ENCODE results near the gene CMKLR1.
A peak's percentile ranks its signal among the peaks of the same experiment; 100 is the strongest.

Gene CMKLR1

GRCh38 chr12:108382437-108382801 lies 43.3 kb upstream of the CMKLR1 start:
- no peak overlapping the region for H3K4me2 ChIP-seq (ENCODE audit: low read depth, low read length)
- no peaks in the 10 kb centered on the region for H3K27me3 ChIP-seq (replicated peaks; ENCODE audit: insufficient read depth, low read length)
- H3K9me2 ChIP-seq (replicated peaks; ENCODE audit: insufficient read depth, low read length) = no peaks in the 10 kb centered on the region
- H2AFZ ChIP-seq (ENCODE audit: low read length) = no peak overlapping the region
- no peaks in the 10 kb centered on the region for H4K20me1 ChIP-seq (ENCODE audit: insufficient read depth, low read length)
- no peak overlapping the region for H3K4me3 ChIP-seq (ENCODE audit: low read length)
- H3K79me2 ChIP-seq (ENCODE audit: low read length) = no peaks in the 10 kb centered on the region
- H3K36me3 ChIP-seq (replicated peaks; ENCODE audit: insufficient read depth, low read length) = no peaks in the 10 kb centered on the region
- no peak overlapping the region for H3K27ac ChIP-seq (ENCODE audit: low read length)
- DNase-seq = no peak
- H3K4me1 ChIP-seq (ENCODE audit: low read length) = no peaks in the 10 kb centered on the region
- TF ChIP-seq CTCF (IDR thresholded peaks at IDR 0.05; ENCODE audit: low read length) (no peak), EZH2phosphoT487 (IDR thresholded peaks at IDR 0.05; ENCODE audit: low read length) (no peak), EZH2 (optimal IDR thresholded peaks at IDR 0.05; ENCODE audit: low read depth, low read length) (no peak)
- no peak overlapping the region for H3K9ac ChIP-seq (ENCODE audit: low read length)
- no peaks in the 10 kb centered on the region for H3F3A ChIP-seq (ENCODE audit: insufficient read depth, low read length)
- no peaks in the 10 kb centered on the region for H3K9me3 ChIP-seq (replicated peaks; ENCODE audit: insufficient read depth, low read length)

- no peak overlapping the region for H3K4me3 ChIP-seq (ENCODE audit: low read length)
- no peak overlapping the region for H3K27ac ChIP-seq (ENCODE audit: low read length)
- H3K79me2 ChIP-seq (ENCODE audit: low read length) = no peaks in the 10 kb centered on the region
- peak; percentile 23 for DNase-seq
- H3F3A ChIP-seq (ENCODE audit: insufficient read depth, low read length) = no peaks in the 10 kb centered on the region
- no peaks in the 10 kb centered on the region for H3K9me2 ChIP-seq (replicated peaks; ENCODE audit: insufficient read depth, low read length)
- no peak overlapping the region for H3K4me2 ChIP-seq (ENCODE audit: low read depth, low read length)
- no peaks in the 10 kb centered on the region for H4K20me1 ChIP-seq (ENCODE audit: insufficient read depth, low read length)
- H3K9me3 ChIP-seq (replicated peaks; ENCODE audit: insufficient read depth, low read length) = no peaks in the 10 kb centered on the region
- H3K36me3 ChIP-seq (replicated peaks; ENCODE audit: insufficient read depth, low read length) = no peaks in the 10 kb centered on the region
- H3K4me1 ChIP-seq (ENCODE audit: low read length) = no peaks in the 10 kb centered on the region
- no peak for TF ChIP-seq CTCF (IDR thresholded peaks at IDR 0.05; ENCODE audit: low read length)
- TF ChIP-seq EZH2phosphoT487 (IDR thresholded peaks at IDR 0.05; ENCODE audit: low read length) = no peak
- no peak for TF ChIP-seq EZH2 (optimal IDR thresholded peaks at IDR 0.05; ENCODE audit: low read depth, low read length)
- no peaks in the 10 kb centered on the region for H3K27me3 ChIP-seq (replicated peaks; ENCODE audit: insufficient read depth, low read length)
- no peak overlapping the region for H3K9ac ChIP-seq (ENCODE audit: low read length)
- H2AFZ ChIP-seq (ENCODE audit: low read length) = no peak overlapping the region
Observed at GRCh38 chr12:108381787-108382436, 42.8 kb upstream of the CMKLR1 start.

GRCh38 chr12:108380382-108380781 lies 41.3 kb upstream of the CMKLR1 start:
- Histone ChIP-seq H3K9ac (ENCODE audit: low read length) (no peak overlapping the region), H3K27me3 (replicated peaks; ENCODE audit: insufficient read depth, low read length) (no peaks in the 10 kb centered on the region), H3K4me2 (ENCODE audit: low read depth, low read length) (no peak overlapping the region), H3K27ac (ENCODE audit: low read length) (no peak overlapping the region), H3K9me3 (replicated peaks; ENCODE audit: insufficient read depth, low read length) (no peaks in the 10 kb centered on the region), H3K36me3 (replicated peaks; ENCODE audit: insufficient read depth, low read length) (no peaks in the 10 kb centered on the region), H4K20me1 (ENCODE audit: insufficient read depth, low read length) (no peaks in the 10 kb centered on the region), H3K79me2 (ENCODE audit: low read length) (no peaks in the 10 kb centered on the region), H3K9me2 (replicated peaks; ENCODE audit: insufficient read depth, low read length) (no peaks in the 10 kb centered on the region), H3K4me1 (ENCODE audit: low read length) (no peaks in the 10 kb centered on the region), H3K4me3 (ENCODE audit: low read length) (no peak overlapping the region), H3F3A (ENCODE audit: insufficient read depth, low read length) (no peaks in the 10 kb centered on the region), H2AFZ (ENCODE audit: low read length) (no peak overlapping the region)
- DNase-seq = no peak
- no peak for TF ChIP-seq EZH2 (optimal IDR thresholded peaks at IDR 0.05; ENCODE audit: low read depth, low read length)

GRCh38 chr12:108379823-108380222 lies 40.7 kb upstream of the CMKLR1 start:
- no peak overlapping the region for H3K4me2 ChIP-seq (ENCODE audit: low read depth, low read length)
- DNase-seq = no peak
- no peaks in the 10 kb centered on the region for H3K4me1 ChIP-seq (ENCODE audit: low read length)
- H3K9ac ChIP-seq (ENCODE audit: low read length) = no peak overlapping the region
- no peak for TF ChIP-seq EZH2 (optimal IDR thresholded peaks at IDR 0.05; ENCODE audit: low read depth, low read length)
- TF ChIP-seq EZH2phosphoT487 (IDR thresholded peaks at IDR 0.05; ENCODE audit: low read length) = no peak
- TF ChIP-seq CTCF (IDR thresholded peaks at IDR 0.05; ENCODE audit: low read length) = no peak
- no peaks in the 10 kb centered on the region for H3K9me2 ChIP-seq (replicated peaks; ENCODE audit: insufficient read depth, low read length)
- H3K36me3 ChIP-seq (replicated peaks; ENCODE audit: insufficient read depth, low read length) = no peaks in the 10 kb centered on the region
- no peaks in the 10 kb centered on the region for H3K9me3 ChIP-seq (replicated peaks; ENCODE audit: insufficient read depth, low read length)
- no peak overlapping the region for H3K27ac ChIP-seq (ENCODE audit: low read length)
- H3F3A ChIP-seq (ENCODE audit: insufficient read depth, low read length) = no peaks in the 10 kb centered on the region
- no peaks in the 10 kb centered on the region for H3K79me2 ChIP-seq (ENCODE audit: low read length)
- no peak overlapping the region for H2AFZ ChIP-seq (ENCODE audit: low read length)
- H4K20me1 ChIP-seq (ENCODE audit: insufficient read depth, low read length) = no peaks in the 10 kb centered on the region
- no peak overlapping the region for H3K4me3 ChIP-seq (ENCODE audit: low read length)
- H3K27me3 ChIP-seq (replicated peaks; ENCODE audit: insufficient read depth, low read length) = no peaks in the 10 kb centered on the region

Measured in MM.1S (cell line).